Thoracic aorta (tissue), 2 donors: ENCODE data around the gene ZNF346. TPM values are rescaled to one million over a fixed set of nuclear protein-coding genes. Genes with fewer than 3 reads are reported as not detected.

Experiments
- ATAC-seq: fragments of 150-250 bp; one replicate; pipeline ENCODE4 v1.8.0; 2017; ENCODE audit warnings: low read depth; ENCODE audit not compliant: insufficient number of reproducible peaks, low FRiP score
- DNase-seq: peaks from one replicate; pipeline ENCODE4 v3.0.0-alpha.2; 2020; ENCODE audit warnings: low spot score
- H3K27ac ChIP-seq, 2 donors: fragments of 200-600 bp; sonication (generic); 1 replicate in 1 of 2; 2 replicates in 1 of 2; pipeline ENCODE4 v1.5.1; 2016; ENCODE audit warnings: mild to moderate bottlenecking in 2 of 2, moderate library complexity in 2 of 2
- H3K27me3 ChIP-seq: fragments of 200-600 bp; sonication (generic); replicated peaks from 2 replicates; pipeline ENCODE4 v1.6.0; 2016; ENCODE audit warnings: mild to moderate bottlenecking; ENCODE audit not compliant: insufficient read depth
- H3K36me3 ChIP-seq: fragments of 200-600 bp; sonication (generic); one replicate; pipeline ENCODE4 v1.5.1; 2016
- H3K4me1 ChIP-seq, 2 donors: fragments of 200-600 bp; sonication (generic); 1 replicate in 1 of 2; 2 replicates in 1 of 2; pipeline versions ENCODE4 v1.5.1 to v1.6.0; 2016; ENCODE audit warnings: low read depth in 2 of 2, mild to moderate bottlenecking in 1 of 2; ENCODE audit not compliant: control insufficient read depth in 1 of 2
- H3K4me3 ChIP-seq: fragments of 200-600 bp; sonication (generic); 2 replicates; pipeline ENCODE4 v1.5.1; 2016; ENCODE audit warnings: mild to moderate bottlenecking
- H3K9me3 ChIP-seq: fragments of 200-600 bp; sonication (generic); 2 replicates; pipeline ENCODE4 v1.5.1; 2016
- CTCF ChIP-seq: fragments of 200-600 bp; sonication (generic); IDR thresholded peaks from one replicate; pipeline ENCODE4 v1.5.1; 2019; ENCODE audit warnings: antibody characterized with exemption
- total RNA-seq, 2 donors: library from RNA; depleted of rRNA; stranded (reverse); fragments of >200 nt; gene quantifications; one replicate each; pipeline versions ENCODE4 v1.1.0 to v1.2.3, GENCODE V29; 2016

The ZNF346 gene
- total RNA-seq, 2 donors from 2014 or later = 22.9 to 25.1 TPM

GRCh38 chr5:177015156-177015555 is 7.3 kb upstream of the ZNF346 start:
- H3K4me1 ChIP-seq = no peaks in the 10 kb centered on the region
- no peak overlapping the region for H3K4me3 ChIP-seq
- ATAC-seq (no peak), DNase-seq (no peak)
- no peak for TF ChIP-seq CTCF
- no peaks in the 10 kb centered on the region for H3K36me3 ChIP-seq
- H3K27me3 ChIP-seq = no peaks in the 10 kb centered on the region
- H3K9me3 ChIP-seq = no peaks in the 10 kb centered on the region
- no peak overlapping the region for H3K27ac ChIP-seq

- peaks cover 5 to 10% of the 10 kb centered on the region in 2 donors for H3K4me1 ChIP-seq
- no peaks in the 10 kb centered on the region for H3K9me3 ChIP-seq
- H3K27ac ChIP-seq = no peak overlapping the region
- H3K4me3 ChIP-seq = no peak overlapping the region
- no peak for DNase-seq
- ATAC-seq = no peak
- no peaks in the 10 kb centered on the region for H3K27me3 ChIP-seq
- no peak for TF ChIP-seq CTCF
- H3K36me3 ChIP-seq = no peaks in the 10 kb centered on the region
Measured at GRCh38 chr5:177018341-177018740, 4.2 kb upstream of the ZNF346 start.

GRCh38 chr5:177020033-177020432 is 2.5 kb upstream of the ZNF346 start:
- TF ChIP-seq CTCF = no peak
- H3K36me3 ChIP-seq = no peaks in the 10 kb centered on the region
- H3K27me3 ChIP-seq = no peaks in the 10 kb centered on the region
- DNase-seq = no peak
- ATAC-seq = no peak
- no peaks in the 10 kb centered on the region for H3K9me3 ChIP-seq
- no peak overlapping the region for H3K4me3 ChIP-seq
- peaks cover 8 to 13% of the 10 kb centered on the region in 2 donors for H3K4me1 ChIP-seq
- H3K27ac ChIP-seq = no peak overlapping the region

GRCh38 chr5:177023303-177023664 is 788 bp downstream of the ZNF346 start:
- Histone ChIP-seq H3K27ac (peak overlapping the region; percentile 69 to 78), H3K27me3 (no peaks in the 10 kb centered on the region), H3K4me1 (peaks cover 8 to 13% of the 10 kb centered on the region in 2 donors), H3K4me3 (peak overlapping the region; percentile 83), H3K36me3 (no peaks in the 10 kb centered on the region), H3K9me3 (no peaks in the 10 kb centered on the region)
- no peak for DNase-seq
- no peak for TF ChIP-seq CTCF
- ATAC-seq = no peak

GRCh38 chr5:177024559-177024958 is 2.1 kb downstream of the ZNF346 start:
- Histone ChIP-seq H3K9me3 (no peaks in the 10 kb centered on the region), H3K27me3 (no peaks in the 10 kb centered on the region), H3K4me1 (peaks cover 8 to 13% of the 10 kb centered on the region in 2 donors), H3K4me3 (no peak overlapping the region), H3K27ac (no peak overlapping the region), H3K36me3 (no peaks in the 10 kb centered on the region)
- no peak for ATAC-seq
- TF ChIP-seq CTCF = no peak
- no peak for DNase-seq
